WTC11 (cell line): Measurements from ENCODE around the gene PLIN4.

Experiments used
- ATF1 ChIP-seq: sonication (generic); formaldehyde crosslinking; IDR thresholded peaks from 2 replicates; pipeline ENCODE4 v1.8.1; 2023; ENCODE audit warnings: mild to moderate bottlenecking, moderate library complexity, missing genetic modification reagents
- CBFB ChIP-seq: sonication (generic); formaldehyde crosslinking; IDR thresholded peaks from 2 replicates; pipeline ENCODE4 v1.8.1; 2022; ENCODE audit warnings: mild to moderate bottlenecking, low read depth, missing genetic modification reagents
- ELF4 ChIP-seq: sonication (generic); formaldehyde crosslinking; IDR thresholded peaks from 2 replicates; pipeline ENCODE4 v1.8.1; 2022; ENCODE audit warnings: low read depth, mild to moderate bottlenecking, moderate library complexity, missing genetic modification reagents
- JUN ChIP-seq: sonication (generic); formaldehyde crosslinking; IDR thresholded peaks from 2 replicates; pipeline ENCODE4 v1.8.0; 2023; ENCODE audit warnings: mild to moderate bottlenecking, missing genetic modification reagents
- MYBL2 ChIP-seq: sonication (generic); formaldehyde crosslinking; IDR thresholded peaks from 2 replicates; pipeline ENCODE4 v1.8.1; 2023; ENCODE audit warnings: mild to moderate bottlenecking, moderate library complexity, missing genetic modification reagents
- SP1 ChIP-seq: sonication (generic); formaldehyde crosslinking; conservative IDR thresholded peaks from 2 replicates; pipeline ENCODE4 v1.8.1; 2022; ENCODE audit warnings: missing genetic modification reagents
- TCF7 ChIP-seq: sonication (generic); formaldehyde crosslinking; IDR thresholded peaks from 2 replicates; pipeline ENCODE4 v1.8.0; 2022; ENCODE audit warnings: mild to moderate bottlenecking, low read depth, missing genetic modification reagents, moderate library complexity
- TF ChIP-seq, protein P1 (sequence below): sonication (generic); formaldehyde crosslinking; conservative IDR thresholded peaks from 2 replicates; pipeline ENCODE4 v1.8.1; 2023; ENCODE audit warnings: mild to moderate bottlenecking, low read depth, missing genetic modification reagents, moderate library complexity
- TF ChIP-seq, protein P2 (sequence below): fragments of 200-600 bp; IDR thresholded peaks from 2 replicates; pipeline ENCODE4 v1.8.0; 2022; ENCODE audit warnings: antibody characterized with exemption
- TF ChIP-seq, protein P3 (sequence below): sonication (generic); formaldehyde crosslinking; IDR thresholded peaks from 2 replicates; pipeline ENCODE4 v1.8.1; 2022; ENCODE audit warnings: mild to moderate bottlenecking, moderate library complexity, missing genetic modification reagents
- TF ChIP-seq, protein P4 (sequence below): sonication (generic); formaldehyde crosslinking; IDR thresholded peaks from 2 replicates; pipeline ENCODE4 v1.8.1; 2023; ENCODE audit warnings: mild to moderate bottlenecking, missing genetic modification reagents
- TF ChIP-seq, protein P5 (sequence below): sonication (generic); formaldehyde crosslinking; IDR thresholded peaks from 2 replicates; pipeline ENCODE4 v1.8.0; 2022; ENCODE audit warnings: missing genetic modification reagents

DNA sequence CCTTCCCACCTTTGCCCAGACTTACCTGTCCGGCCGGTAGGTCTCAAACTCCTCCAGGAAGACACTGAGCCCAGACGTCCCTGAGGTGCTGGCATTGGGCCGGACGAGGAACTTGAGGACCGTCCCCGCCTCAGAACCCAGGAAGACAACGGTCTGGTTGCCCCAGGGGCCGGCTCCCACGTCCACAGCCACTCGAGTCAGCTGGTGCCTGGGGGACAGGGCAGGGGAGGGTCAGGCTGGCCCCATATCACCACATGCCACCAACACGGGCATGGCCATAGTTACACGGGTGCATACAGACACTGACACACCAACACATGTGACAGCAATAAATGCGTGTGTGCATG is 29.9 kb upstream of the PLIN4 start:
- TF ChIP-seq, protein P1, sequence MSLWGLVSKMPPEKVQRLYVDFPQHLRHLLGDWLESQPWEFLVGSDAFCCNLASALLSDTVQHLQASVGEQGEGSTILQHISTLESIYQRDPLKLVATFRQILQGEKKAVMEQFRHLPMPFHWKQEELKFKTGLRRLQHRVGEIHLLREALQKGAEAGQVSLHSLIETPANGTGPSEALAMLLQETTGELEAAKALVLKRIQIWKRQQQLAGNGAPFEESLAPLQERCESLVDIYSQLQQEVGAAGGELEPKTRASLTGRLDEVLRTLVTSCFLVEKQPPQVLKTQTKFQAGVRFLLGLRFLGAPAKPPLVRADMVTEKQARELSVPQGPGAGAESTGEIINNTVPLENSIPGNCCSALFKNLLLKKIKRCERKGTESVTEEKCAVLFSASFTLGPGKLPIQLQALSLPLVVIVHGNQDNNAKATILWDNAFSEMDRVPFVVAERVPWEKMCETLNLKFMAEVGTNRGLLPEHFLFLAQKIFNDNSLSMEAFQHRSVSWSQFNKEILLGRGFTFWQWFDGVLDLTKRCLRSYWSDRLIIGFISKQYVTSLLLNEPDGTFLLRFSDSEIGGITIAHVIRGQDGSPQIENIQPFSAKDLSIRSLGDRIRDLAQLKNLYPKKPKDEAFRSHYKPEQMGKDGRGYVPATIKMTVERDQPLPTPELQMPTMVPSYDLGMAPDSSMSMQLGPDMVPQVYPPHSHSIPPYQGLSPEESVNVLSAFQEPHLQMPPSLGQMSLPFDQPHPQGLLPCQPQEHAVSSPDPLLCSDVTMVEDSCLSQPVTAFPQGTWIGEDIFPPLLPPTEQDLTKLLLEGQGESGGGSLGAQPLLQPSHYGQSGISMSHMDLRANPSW (CRISPR knock-in tag) = no peak
- TF ChIP-seq CBFB (CRISPR knock-in tag) = no peak
- TF ChIP-seq, protein P2, sequence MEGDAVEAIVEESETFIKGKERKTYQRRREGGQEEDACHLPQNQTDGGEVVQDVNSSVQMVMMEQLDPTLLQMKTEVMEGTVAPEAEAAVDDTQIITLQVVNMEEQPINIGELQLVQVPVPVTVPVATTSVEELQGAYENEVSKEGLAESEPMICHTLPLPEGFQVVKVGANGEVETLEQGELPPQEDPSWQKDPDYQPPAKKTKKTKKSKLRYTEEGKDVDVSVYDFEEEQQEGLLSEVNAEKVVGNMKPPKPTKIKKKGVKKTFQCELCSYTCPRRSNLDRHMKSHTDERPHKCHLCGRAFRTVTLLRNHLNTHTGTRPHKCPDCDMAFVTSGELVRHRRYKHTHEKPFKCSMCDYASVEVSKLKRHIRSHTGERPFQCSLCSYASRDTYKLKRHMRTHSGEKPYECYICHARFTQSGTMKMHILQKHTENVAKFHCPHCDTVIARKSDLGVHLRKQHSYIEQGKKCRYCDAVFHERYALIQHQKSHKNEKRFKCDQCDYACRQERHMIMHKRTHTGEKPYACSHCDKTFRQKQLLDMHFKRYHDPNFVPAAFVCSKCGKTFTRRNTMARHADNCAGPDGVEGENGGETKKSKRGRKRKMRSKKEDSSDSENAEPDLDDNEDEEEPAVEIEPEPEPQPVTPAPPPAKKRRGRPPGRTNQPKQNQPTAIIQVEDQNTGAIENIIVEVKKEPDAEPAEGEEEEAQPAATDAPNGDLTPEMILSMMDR = no peak
- no peak for TF ChIP-seq ELF4 (CRISPR knock-in tag)
- TF ChIP-seq MYBL2 (CRISPR knock-in tag) = no peak
- TF ChIP-seq, protein P3, sequence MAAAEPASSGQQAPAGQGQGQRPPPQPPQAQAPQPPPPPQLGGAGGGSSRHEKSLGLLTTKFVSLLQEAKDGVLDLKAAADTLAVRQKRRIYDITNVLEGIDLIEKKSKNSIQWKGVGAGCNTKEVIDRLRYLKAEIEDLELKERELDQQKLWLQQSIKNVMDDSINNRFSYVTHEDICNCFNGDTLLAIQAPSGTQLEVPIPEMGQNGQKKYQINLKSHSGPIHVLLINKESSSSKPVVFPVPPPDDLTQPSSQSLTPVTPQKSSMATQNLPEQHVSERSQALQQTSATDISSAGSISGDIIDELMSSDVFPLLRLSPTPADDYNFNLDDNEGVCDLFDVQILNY (CRISPR knock-in tag) = no peak
- TF ChIP-seq TCF7 (CRISPR knock-in tag) = no peak
- TF ChIP-seq SP1 (CRISPR knock-in tag) = no peak
- TF ChIP-seq JUN (CRISPR knock-in tag) = no peak
- TF ChIP-seq ATF1 (CRISPR knock-in tag) = no peak
- TF ChIP-seq, protein P4, sequence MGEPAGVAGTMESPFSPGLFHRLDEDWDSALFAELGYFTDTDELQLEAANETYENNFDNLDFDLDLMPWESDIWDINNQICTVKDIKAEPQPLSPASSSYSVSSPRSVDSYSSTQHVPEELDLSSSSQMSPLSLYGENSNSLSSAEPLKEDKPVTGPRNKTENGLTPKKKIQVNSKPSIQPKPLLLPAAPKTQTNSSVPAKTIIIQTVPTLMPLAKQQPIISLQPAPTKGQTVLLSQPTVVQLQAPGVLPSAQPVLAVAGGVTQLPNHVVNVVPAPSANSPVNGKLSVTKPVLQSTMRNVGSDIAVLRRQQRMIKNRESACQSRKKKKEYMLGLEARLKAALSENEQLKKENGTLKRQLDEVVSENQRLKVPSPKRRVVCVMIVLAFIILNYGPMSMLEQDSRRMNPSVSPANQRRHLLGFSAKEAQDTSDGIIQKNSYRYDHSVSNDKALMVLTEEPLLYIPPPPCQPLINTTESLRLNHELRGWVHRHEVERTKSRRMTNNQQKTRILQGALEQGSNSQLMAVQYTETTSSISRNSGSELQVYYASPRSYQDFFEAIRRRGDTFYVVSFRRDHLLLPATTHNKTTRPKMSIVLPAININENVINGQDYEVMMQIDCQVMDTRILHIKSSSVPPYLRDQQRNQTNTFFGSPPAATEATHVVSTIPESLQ (CRISPR knock-in tag) = no peak
- TF ChIP-seq, protein P5, sequence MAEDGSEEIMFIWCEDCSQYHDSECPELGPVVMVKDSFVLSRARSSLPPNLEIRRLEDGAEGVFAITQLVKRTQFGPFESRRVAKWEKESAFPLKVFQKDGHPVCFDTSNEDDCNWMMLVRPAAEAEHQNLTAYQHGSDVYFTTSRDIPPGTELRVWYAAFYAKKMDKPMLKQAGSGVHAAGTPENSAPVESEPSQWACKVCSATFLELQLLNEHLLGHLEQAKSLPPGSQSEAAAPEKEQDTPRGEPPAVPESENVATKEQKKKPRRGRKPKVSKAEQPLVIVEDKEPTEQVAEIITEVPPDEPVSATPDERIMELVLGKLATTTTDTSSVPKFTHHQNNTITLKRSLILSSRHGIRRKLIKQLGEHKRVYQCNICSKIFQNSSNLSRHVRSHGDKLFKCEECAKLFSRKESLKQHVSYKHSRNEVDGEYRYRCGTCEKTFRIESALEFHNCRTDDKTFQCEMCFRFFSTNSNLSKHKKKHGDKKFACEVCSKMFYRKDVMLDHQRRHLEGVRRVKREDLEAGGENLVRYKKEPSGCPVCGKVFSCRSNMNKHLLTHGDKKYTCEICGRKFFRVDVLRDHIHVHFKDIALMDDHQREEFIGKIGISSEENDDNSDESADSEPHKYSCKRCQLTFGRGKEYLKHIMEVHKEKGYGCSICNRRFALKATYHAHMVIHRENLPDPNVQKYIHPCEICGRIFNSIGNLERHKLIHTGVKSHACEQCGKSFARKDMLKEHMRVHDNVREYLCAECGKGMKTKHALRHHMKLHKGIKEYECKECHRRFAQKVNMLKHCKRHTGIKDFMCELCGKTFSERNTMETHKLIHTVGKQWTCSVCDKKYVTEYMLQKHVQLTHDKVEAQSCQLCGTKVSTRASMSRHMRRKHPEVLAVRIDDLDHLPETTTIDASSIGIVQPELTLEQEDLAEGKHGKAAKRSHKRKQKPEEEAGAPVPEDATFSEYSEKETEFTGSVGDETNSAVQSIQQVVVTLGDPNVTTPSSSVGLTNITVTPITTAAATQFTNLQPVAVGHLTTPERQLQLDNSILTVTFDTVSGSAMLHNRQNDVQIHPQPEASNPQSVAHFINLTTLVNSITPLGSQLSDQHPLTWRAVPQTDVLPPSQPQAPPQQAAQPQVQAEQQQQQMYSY (CRISPR knock-in tag) = no peak
